Measurements from ENCODE around the gene UBE3B. TPM values are rescaled to one million over a fixed set of nuclear protein-coding genes. Genes with fewer than 3 reads are reported as not detected.

Gene UBE3B
- total RNA-seq, 1 experiment from 2014 or later, result 48.6 TPM

- intact Hi-C loops (cut with micrococcal nuclease; ENCODE audit: unreplicated experiment), result no loop called here
- H3K4me3 Mint-ChIP-seq (ENCODE audit: low read depth, unreplicated experiment), result no peak overlapping the region
- BruUV-seq (replicated peaks), result no TSS peak
- H3K27ac Mint-ChIP-seq (ENCODE audit: unreplicated experiment), result no peak overlapping the region
- TF ChIP-seq CTCF (IDR thresholded peaks at IDR 0.05; ENCODE audit: unreplicated experiment), result no peak
- H3K4me1 Mint-ChIP-seq (ENCODE audit: low read depth, unreplicated experiment), result peaks cover 12% of the 10 kb centered on the region
- H3K9me3 Mint-ChIP-seq (ENCODE audit: low read depth, unreplicated experiment), result no peaks in the 10 kb centered on the region
- peaks cover 45% of the 10 kb centered on the region for H3K36me3 Mint-ChIP-seq (ENCODE audit: insufficient read depth, unreplicated experiment)
- CTCF ChIA-PET, result no interaction called here
- no peak for DNase-seq
- no peaks in the 10 kb centered on the region for H3K27me3 Mint-ChIP-seq (ENCODE audit: unreplicated experiment)
Observed at GRCh38 chr12:109580272-109580671, 102.8 kb downstream of the UBE3B start.

GRCh38 chr12:109580684-109581333 is 103.4 kb downstream of the UBE3B start:
- Mint-ChIP-seq H3K4me1 (ENCODE audit: low read depth, unreplicated experiment) (peaks cover 9% of the 10 kb centered on the region), H3K27me3 (ENCODE audit: unreplicated experiment) (no peaks in the 10 kb centered on the region), H3K27ac (ENCODE audit: unreplicated experiment) (no peak overlapping the region), H3K9me3 (ENCODE audit: low read depth, unreplicated experiment) (no peaks in the 10 kb centered on the region), H3K4me3 (ENCODE audit: low read depth, unreplicated experiment) (no peak overlapping the region), H3K36me3 (ENCODE audit: insufficient read depth, unreplicated experiment) (peaks cover 44% of the 10 kb centered on the region)
- intact Hi-C loops (cut with micrococcal nuclease; ENCODE audit: unreplicated experiment), result no loop called here
- BruUV-seq (replicated peaks), result no TSS peak
- TF ChIP-seq CTCF (IDR thresholded peaks at IDR 0.05; ENCODE audit: unreplicated experiment), result no peak
- CTCF ChIA-PET, result no interaction called here
- no peak for DNase-seq

GRCh38 chr12:109581334-109581691 is 103.9 kb downstream of the UBE3B start:
- CTCF ChIA-PET, result no interaction called here
- no TSS peak for BruUV-seq (replicated peaks)
- TF ChIP-seq CTCF (IDR thresholded peaks at IDR 0.05; ENCODE audit: unreplicated experiment), result no peak
- peaks cover 45% of the 10 kb centered on the region for H3K36me3 Mint-ChIP-seq (ENCODE audit: insufficient read depth, unreplicated experiment)
- intact Hi-C loops (cut with micrococcal nuclease; ENCODE audit: unreplicated experiment), result no loop called here
- no peaks in the 10 kb centered on the region for H3K9me3 Mint-ChIP-seq (ENCODE audit: low read depth, unreplicated experiment)
- DNase-seq, result no peak
- no peak overlapping the region for H3K27ac Mint-ChIP-seq (ENCODE audit: unreplicated experiment)
- no peak overlapping the region for H3K4me3 Mint-ChIP-seq (ENCODE audit: low read depth, unreplicated experiment)
- no peaks in the 10 kb centered on the region for H3K27me3 Mint-ChIP-seq (ENCODE audit: unreplicated experiment)
- H3K4me1 Mint-ChIP-seq (ENCODE audit: low read depth, unreplicated experiment), result peaks cover 14% of the 10 kb centered on the region

DNA sequence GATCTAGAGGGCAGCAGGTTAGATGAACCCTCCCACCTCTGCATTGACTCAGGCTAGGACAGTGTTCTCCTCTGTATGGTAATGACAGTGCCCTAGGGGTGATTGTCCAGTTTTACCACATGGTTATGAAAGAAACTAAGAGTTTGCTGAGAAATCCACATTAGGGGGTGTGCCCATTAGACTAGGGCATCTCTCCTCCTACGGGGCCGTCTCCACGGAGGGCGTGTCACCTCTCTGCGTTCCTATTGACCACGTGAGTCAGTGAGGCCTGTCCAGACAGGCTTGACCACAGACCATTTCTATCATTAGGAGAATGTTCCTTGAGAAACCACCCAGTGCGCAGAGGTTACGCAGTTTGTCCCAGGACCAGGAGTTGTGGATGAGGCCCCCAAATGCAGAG is 104.4 kb downstream of the UBE3B start:
- intact Hi-C loops (cut with micrococcal nuclease; ENCODE audit: unreplicated experiment), result no loop called here
- no peak overlapping the region for H3K4me3 Mint-ChIP-seq (ENCODE audit: low read depth, unreplicated experiment)
- no peak overlapping the region for H3K27ac Mint-ChIP-seq (ENCODE audit: unreplicated experiment)
- peak; percentile 28 for DNase-seq
- TF ChIP-seq CTCF (IDR thresholded peaks at IDR 0.05; ENCODE audit: unreplicated experiment), result no peak
- H3K27me3 Mint-ChIP-seq (ENCODE audit: unreplicated experiment), result no peaks in the 10 kb centered on the region
- no TSS peak for BruUV-seq (replicated peaks)
- no peaks in the 10 kb centered on the region for H3K9me3 Mint-ChIP-seq (ENCODE audit: low read depth, unreplicated experiment)
- peaks cover 19% of the 10 kb centered on the region for H3K4me1 Mint-ChIP-seq (ENCODE audit: low read depth, unreplicated experiment)
- H3K36me3 Mint-ChIP-seq (ENCODE audit: insufficient read depth, unreplicated experiment), result peaks cover 45% of the 10 kb centered on the region
- CTCF ChIA-PET, result no interaction called here

All from Calu3 (cell line).